WTC11 (cell line): ENCODE measurements around the gene EIF3B. TPM values are rescaled to one million over a fixed set of nuclear protein-coding genes. Genes with fewer than 3 reads are reported as not detected.

ENCODE experiments used
- ATAC-seq: fragments of 200-7000 bp; cut with Tn5 transposase; 2 replicates; pipeline ENCODE4 v1.10.0; 2021; ENCODE audit warnings: mild to moderate bottlenecking, moderate library complexity
- CTCF ChIA-PET: fragments of 300-600 bp; sonication (Branson Sonifier 250); formaldehyde crosslinking; loops from one replicate; lab custom pipeline; 2021; ENCODE audit warnings: antibody characterized with exemption; lab: Charles Lee
- POLR2A ChIA-PET: fragments of 350-600 bp; sonication (Branson Sonifier 250); formaldehyde crosslinking; loops from one replicate; lab custom pipeline; 2021; ENCODE audit warnings: antibody characterized with exemption; lab: Charles Lee
- DNase-seq: peaks from one replicate; pipeline ENCODE4 v3.0.0; 2021; ENCODE audit warnings: low spot score
- H3K27ac Mint-ChIP-seq: 2 replicates; pipeline ENCODE4 v1.8.0; 2021; ENCODE audit warnings: mixed read lengths
- H3K27me3 Mint-ChIP-seq: 2 replicates; pipeline ENCODE4 v1.8.0; 2021; ENCODE audit warnings: low read depth, mild to moderate bottlenecking, moderate library complexity, mixed read lengths
- H3K36me3 Mint-ChIP-seq: 2 replicates; pipeline ENCODE4 v1.8.0; 2021; ENCODE audit warnings: mixed read lengths
- H3K4me1 Mint-ChIP-seq: 2 replicates; pipeline ENCODE4 v1.8.0; 2022; ENCODE audit warnings: mixed read lengths
- H3K4me3 Mint-ChIP-seq: 2 replicates; pipeline ENCODE4 v1.8.0; 2021; ENCODE audit warnings: mild to moderate bottlenecking, moderate library complexity, mixed read lengths
- H3K9me3 Mint-ChIP-seq: 2 replicates; pipeline ENCODE4 v1.8.0; 2021; ENCODE audit warnings: mixed read lengths
- CBFB ChIP-seq: sonication (generic); formaldehyde crosslinking; IDR thresholded peaks from 2 replicates; pipeline ENCODE4 v1.8.1; 2022; ENCODE audit warnings: mild to moderate bottlenecking, low read depth, missing genetic modification reagents
- CREM ChIP-seq: sonication (generic); formaldehyde crosslinking; IDR thresholded peaks from 2 replicates; pipeline ENCODE4 v1.8.1; 2022; ENCODE audit warnings: mild to moderate bottlenecking, missing genetic modification reagents, moderate library complexity
- NFATC4 ChIP-seq: fragments of 250-450 bp; sonication (Bioruptor Pico); IDR thresholded peaks from 2 replicates; pipeline ENCODE4 v1.9.0; 2021; ENCODE audit warnings: mild to moderate bottlenecking
- NR1H2 ChIP-seq: sonication (generic); formaldehyde crosslinking; IDR thresholded peaks from 2 replicates; pipeline ENCODE4 v1.9.0; 2021; ENCODE audit warnings: mild to moderate bottlenecking, moderate library complexity, missing genetic modification reagents
- NR3C1 ChIP-seq: sonication (generic); formaldehyde crosslinking; conservative IDR thresholded peaks from 2 replicates; pipeline ENCODE4 v1.8.1; 2023; ENCODE audit warnings: low read depth, mild to moderate bottlenecking, missing genetic modification reagents
- RELA ChIP-seq: sonication (generic); formaldehyde crosslinking; IDR thresholded peaks from 2 replicates; pipeline ENCODE4 v1.8.1; 2022; ENCODE audit warnings: missing genetic modification reagents, mild to moderate bottlenecking, borderline replicate concordance
- RORB ChIP-seq: fragments of 250-450 bp; sonication (Bioruptor Pico); IDR thresholded peaks from 2 replicates; pipeline ENCODE4 v1.9.0; 2021; ENCODE audit warnings: mild to moderate bottlenecking
- STAT6 ChIP-seq: sonication (generic); formaldehyde crosslinking; conservative IDR thresholded peaks from 2 replicates; pipeline ENCODE4 v1.8.1; 2023; ENCODE audit warnings: mild to moderate bottlenecking, low read depth, missing genetic modification reagents, moderate library complexity
- TEAD1 ChIP-seq: sonication (generic); formaldehyde crosslinking; IDR thresholded peaks from 2 replicates; pipeline ENCODE4 v1.8.0; 2022; ENCODE audit warnings: mild to moderate bottlenecking, missing genetic modification reagents
- TP53 ChIP-seq: sonication (generic); formaldehyde crosslinking; IDR thresholded peaks from 2 replicates; pipeline ENCODE4 v1.8.1; 2023; ENCODE audit warnings: mild to moderate bottlenecking, missing genetic modification reagents
- ZNF138 ChIP-seq: sonication (generic); formaldehyde crosslinking; conservative IDR thresholded peaks from 2 replicates; pipeline ENCODE4 v1.8.1; 2022; ENCODE audit warnings: mild to moderate bottlenecking, moderate library complexity, missing genetic modification reagents
- ZNF532 ChIP-seq: fragments of 250-450 bp; sonication (Bioruptor Pico); IDR thresholded peaks from 2 replicates; pipeline ENCODE4 v1.9.0; 2021; ENCODE audit warnings: mild to moderate bottlenecking, borderline replicate concordance
- ZNF671 ChIP-seq: fragments of 250-450 bp; sonication (Bioruptor Pico); IDR thresholded peaks from 2 replicates; pipeline ENCODE4 v1.8.0; 2021; ENCODE audit warnings: mild to moderate bottlenecking
- total RNA-seq: library from RNA; stranded (reverse); gene quantifications from 3 replicates; pipeline ENCODE4 v1.2.3, GENCODE V29; 2021
- TF ChIP-seq, protein P1 (sequence below): sonication (generic); formaldehyde crosslinking; IDR thresholded peaks from 2 replicates; pipeline ENCODE4 v1.8.0; 2022; ENCODE audit warnings: mild to moderate bottlenecking, missing genetic modification reagents
- TF ChIP-seq, protein P2 (sequence below): sonication (generic); formaldehyde crosslinking; IDR thresholded peaks from 2 replicates; pipeline ENCODE4 v1.8.1; 2023; ENCODE audit warnings: mild to moderate bottlenecking, missing genetic modification reagents
- TF ChIP-seq, protein P3 (sequence below): fragments of 200-600 bp; IDR thresholded peaks from 2 replicates; pipeline ENCODE4 v1.8.0; 2022; ENCODE audit warnings: antibody characterized with exemption
- TF ChIP-seq, protein P4 (sequence below): sonication (generic); formaldehyde crosslinking; IDR thresholded peaks from 2 replicates; pipeline ENCODE4 v1.8.0; 2023; ENCODE audit warnings: missing genetic modification reagents, mild to moderate bottlenecking, borderline replicate concordance

EIF3B gene
- total RNA-seq, 1 experiment from 2014 or later, result 361 TPM

- no peak overlapping the region for H3K4me3 Mint-ChIP-seq
- H3K9me3 Mint-ChIP-seq, result no peaks in the 10 kb centered on the region
- CTCF ChIA-PET, result no interaction called here
- DNase-seq, result no peak
- TF ChIP-seq RORB (CRISPR knock-in tag), result no peak
- TF ChIP-seq TEAD1 (CRISPR knock-in tag), result no peak
- TF ChIP-seq, protein P1, sequence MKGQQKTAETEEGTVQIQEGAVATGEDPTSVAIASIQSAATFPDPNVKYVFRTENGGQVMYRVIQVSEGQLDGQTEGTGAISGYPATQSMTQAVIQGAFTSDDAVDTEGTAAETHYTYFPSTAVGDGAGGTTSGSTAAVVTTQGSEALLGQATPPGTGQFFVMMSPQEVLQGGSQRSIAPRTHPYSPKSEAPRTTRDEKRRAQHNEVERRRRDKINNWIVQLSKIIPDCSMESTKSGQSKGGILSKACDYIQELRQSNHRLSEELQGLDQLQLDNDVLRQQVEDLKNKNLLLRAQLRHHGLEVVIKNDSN (CRISPR knock-in tag), result no peak
- no peak overlapping the region for H3K27ac Mint-ChIP-seq
- H3K27me3 Mint-ChIP-seq, result no peaks in the 10 kb centered on the region
- ATAC-seq, result no peak
- peaks cover 23% of the 10 kb centered on the region for H3K4me1 Mint-ChIP-seq
- POLR2A ChIA-PET, result interaction anchor here (0.6 kb wide), 1 partner anchor 27 kb away, joined by 3 read pairs; no protein-coding TSS in a partner anchor
- no peaks in the 10 kb centered on the region for H3K36me3 Mint-ChIP-seq
Observed at GRCh38 chr7:2411049-2411448, 56.4 kb downstream of the EIF3B start.

DNA sequence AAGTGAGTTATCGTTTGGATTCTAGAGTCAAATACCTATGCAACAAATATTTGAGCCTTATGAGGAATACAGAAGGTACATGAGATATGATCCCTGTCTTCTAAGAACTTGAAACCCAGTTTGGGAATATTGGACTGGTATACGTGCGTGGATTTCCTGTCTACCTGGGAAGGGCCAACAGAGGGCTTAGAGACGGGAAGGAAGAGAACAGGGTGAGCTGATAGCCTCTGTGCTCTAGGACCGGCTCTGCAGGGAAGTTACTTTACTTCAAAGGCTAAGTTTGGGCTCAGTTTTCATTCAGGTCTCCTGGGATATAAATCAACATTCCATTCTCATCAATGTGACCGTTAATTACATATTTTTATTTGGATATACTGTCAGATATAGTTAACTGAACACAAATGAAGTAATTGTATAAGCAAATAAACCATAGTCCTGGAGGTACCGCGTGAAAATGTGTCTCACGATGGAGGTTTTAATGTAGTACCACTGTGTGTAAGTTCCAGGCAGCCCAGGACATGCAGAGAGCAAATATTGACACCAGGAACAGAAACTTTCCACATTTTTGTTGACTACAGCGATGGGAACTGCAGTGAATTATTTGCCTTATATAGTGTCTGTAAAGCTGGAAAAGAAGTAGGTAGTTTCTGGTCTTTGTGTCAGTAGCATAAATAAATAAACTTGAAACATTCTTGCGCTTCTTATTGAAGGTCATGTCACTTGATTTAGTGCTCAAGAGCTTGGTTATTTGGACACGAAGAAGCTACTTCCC lies 57.4 kb downstream of the EIF3B start:
- no peak for DNase-seq
- H3K9me3 Mint-ChIP-seq, result no peaks in the 10 kb centered on the region
- ChIA-PET CTCF (interaction anchor here (0.7 to 2.7 kb wide), 4 partner anchors 12 to 39 kb away, joined by 4 to 14 read pairs (median 4); no protein-coding TSS in a partner anchor), POLR2A (interaction anchor here (0.6 kb wide), 1 partner anchor 72 kb away, joined by 4 read pairs; no protein-coding TSS in a partner anchor)
- ATAC-seq, result no peak
- no peak overlapping the region for H3K4me3 Mint-ChIP-seq
- H3K4me1 Mint-ChIP-seq, result peaks cover 32% of the 10 kb centered on the region
- H3K27ac Mint-ChIP-seq, result no peak overlapping the region
- H3K36me3 Mint-ChIP-seq, result no peaks in the 10 kb centered on the region
- TF ChIP-seq CBFB (CRISPR knock-in tag) (no peak), STAT6 (no peak), TP53 (CRISPR knock-in tag) (no peak), NR1H2 (CRISPR knock-in tag) (no peak), CREM (CRISPR knock-in tag) (no peak), ZNF532 (no peak), NR3C1 (CRISPR knock-in tag) (no peak), ZNF671 (CRISPR knock-in tag) (no peak), NFATC4 (CRISPR knock-in tag) (no peak), RELA (no peak), ZNF138 (CRISPR knock-in tag) (no peak)
- TF ChIP-seq, protein P2, sequence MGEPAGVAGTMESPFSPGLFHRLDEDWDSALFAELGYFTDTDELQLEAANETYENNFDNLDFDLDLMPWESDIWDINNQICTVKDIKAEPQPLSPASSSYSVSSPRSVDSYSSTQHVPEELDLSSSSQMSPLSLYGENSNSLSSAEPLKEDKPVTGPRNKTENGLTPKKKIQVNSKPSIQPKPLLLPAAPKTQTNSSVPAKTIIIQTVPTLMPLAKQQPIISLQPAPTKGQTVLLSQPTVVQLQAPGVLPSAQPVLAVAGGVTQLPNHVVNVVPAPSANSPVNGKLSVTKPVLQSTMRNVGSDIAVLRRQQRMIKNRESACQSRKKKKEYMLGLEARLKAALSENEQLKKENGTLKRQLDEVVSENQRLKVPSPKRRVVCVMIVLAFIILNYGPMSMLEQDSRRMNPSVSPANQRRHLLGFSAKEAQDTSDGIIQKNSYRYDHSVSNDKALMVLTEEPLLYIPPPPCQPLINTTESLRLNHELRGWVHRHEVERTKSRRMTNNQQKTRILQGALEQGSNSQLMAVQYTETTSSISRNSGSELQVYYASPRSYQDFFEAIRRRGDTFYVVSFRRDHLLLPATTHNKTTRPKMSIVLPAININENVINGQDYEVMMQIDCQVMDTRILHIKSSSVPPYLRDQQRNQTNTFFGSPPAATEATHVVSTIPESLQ (CRISPR knock-in tag), result no peak
- TF ChIP-seq, protein P3, sequence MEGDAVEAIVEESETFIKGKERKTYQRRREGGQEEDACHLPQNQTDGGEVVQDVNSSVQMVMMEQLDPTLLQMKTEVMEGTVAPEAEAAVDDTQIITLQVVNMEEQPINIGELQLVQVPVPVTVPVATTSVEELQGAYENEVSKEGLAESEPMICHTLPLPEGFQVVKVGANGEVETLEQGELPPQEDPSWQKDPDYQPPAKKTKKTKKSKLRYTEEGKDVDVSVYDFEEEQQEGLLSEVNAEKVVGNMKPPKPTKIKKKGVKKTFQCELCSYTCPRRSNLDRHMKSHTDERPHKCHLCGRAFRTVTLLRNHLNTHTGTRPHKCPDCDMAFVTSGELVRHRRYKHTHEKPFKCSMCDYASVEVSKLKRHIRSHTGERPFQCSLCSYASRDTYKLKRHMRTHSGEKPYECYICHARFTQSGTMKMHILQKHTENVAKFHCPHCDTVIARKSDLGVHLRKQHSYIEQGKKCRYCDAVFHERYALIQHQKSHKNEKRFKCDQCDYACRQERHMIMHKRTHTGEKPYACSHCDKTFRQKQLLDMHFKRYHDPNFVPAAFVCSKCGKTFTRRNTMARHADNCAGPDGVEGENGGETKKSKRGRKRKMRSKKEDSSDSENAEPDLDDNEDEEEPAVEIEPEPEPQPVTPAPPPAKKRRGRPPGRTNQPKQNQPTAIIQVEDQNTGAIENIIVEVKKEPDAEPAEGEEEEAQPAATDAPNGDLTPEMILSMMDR, result no peak
- TF ChIP-seq, protein P4, sequence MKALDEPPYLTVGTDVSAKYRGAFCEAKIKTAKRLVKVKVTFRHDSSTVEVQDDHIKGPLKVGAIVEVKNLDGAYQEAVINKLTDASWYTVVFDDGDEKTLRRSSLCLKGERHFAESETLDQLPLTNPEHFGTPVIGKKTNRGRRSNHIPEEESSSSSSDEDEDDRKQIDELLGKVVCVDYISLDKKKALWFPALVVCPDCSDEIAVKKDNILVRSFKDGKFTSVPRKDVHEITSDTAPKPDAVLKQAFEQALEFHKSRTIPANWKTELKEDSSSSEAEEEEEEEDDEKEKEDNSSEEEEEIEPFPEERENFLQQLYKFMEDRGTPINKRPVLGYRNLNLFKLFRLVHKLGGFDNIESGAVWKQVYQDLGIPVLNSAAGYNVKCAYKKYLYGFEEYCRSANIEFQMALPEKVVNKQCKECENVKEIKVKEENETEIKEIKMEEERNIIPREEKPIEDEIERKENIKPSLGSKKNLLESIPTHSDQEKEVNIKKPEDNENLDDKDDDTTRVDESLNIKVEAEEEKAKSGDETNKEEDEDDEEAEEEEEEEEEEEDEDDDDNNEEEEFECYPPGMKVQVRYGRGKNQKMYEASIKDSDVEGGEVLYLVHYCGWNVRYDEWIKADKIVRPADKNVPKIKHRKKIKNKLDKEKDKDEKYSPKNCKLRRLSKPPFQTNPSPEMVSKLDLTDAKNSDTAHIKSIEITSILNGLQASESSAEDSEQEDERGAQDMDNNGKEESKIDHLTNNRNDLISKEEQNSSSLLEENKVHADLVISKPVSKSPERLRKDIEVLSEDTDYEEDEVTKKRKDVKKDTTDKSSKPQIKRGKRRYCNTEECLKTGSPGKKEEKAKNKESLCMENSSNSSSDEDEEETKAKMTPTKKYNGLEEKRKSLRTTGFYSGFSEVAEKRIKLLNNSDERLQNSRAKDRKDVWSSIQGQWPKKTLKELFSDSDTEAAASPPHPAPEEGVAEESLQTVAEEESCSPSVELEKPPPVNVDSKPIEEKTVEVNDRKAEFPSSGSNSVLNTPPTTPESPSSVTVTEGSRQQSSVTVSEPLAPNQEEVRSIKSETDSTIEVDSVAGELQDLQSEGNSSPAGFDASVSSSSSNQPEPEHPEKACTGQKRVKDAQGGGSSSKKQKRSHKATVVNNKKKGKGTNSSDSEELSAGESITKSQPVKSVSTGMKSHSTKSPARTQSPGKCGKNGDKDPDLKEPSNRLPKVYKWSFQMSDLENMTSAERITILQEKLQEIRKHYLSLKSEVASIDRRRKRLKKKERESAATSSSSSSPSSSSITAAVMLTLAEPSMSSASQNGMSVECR (CRISPR knock-in tag), result no peak
- no peaks in the 10 kb centered on the region for H3K27me3 Mint-ChIP-seq
